ENCODE results near the gene ZFYVE9. TPM values are rescaled to one million over a fixed set of nuclear protein-coding genes. Genes with fewer than 3 reads are reported as not detected.

ZFYVE9 gene
- total RNA-seq, 1 experiment from 2014 or later: 19.6 TPM

DNA sequence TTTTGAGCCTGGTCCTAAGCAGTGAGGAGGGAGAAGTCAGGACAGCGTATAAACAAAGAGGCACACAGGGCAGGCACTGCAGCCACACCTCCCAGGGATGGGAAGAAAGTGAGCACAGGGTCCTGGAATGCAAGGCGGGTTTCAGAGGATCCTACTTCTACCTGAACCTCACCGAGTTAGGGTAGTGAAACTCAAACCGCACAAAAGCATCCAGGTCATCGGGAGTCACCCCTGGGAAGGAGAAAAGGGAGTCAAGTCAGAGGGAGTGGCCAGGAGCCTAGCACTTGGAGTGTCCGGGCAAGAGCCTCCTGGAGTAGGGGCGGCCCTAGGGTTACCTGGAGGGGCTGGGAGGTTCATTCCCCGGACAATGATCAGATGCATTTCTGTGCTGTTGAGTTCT, 213.5 kb downstream of the ZFYVE9 start:
- ATAC-seq: no peak
- Mint-ChIP-seq H3K4me3 (no peak overlapping the region), H3K36me3 (peaks cover 70% of the 10 kb centered on the region), H3K27me3 (ENCODE audit: low read depth) (no peaks in the 10 kb centered on the region), H3K9me3 (no peaks in the 10 kb centered on the region), H3K27ac (no peak overlapping the region), H3K4me1 (peaks cover 11% of the 10 kb centered on the region)
- no peak for DNase-seq (ENCODE audit: low spot score)
- CTCF ChIA-PET: no interaction called here
- TF ChIP-seq FOXK1 (CRISPR knock-in tag; IDR thresholded peaks at IDR 0.05) (no peak), TP53 (CRISPR knock-in tag; IDR thresholded peaks at IDR 0.05) (no peak), ZNF532 (CRISPR knock-in tag; IDR thresholded peaks at IDR 0.05; ENCODE audit: borderline replicate concordance) (no peak), PRDM15 (CRISPR knock-in tag; IDR thresholded peaks at IDR 0.05) (no peak), ZNF396 (CRISPR knock-in tag; IDR thresholded peaks at IDR 0.05; ENCODE audit: borderline replicate concordance) (no peak), ZNF317 (CRISPR knock-in tag; IDR thresholded peaks at IDR 0.05; ENCODE audit: borderline replicate concordance, low read depth) (no peak), CREB1 (CRISPR knock-in tag; IDR thresholded peaks at IDR 0.05) (no peak)
- TF ChIP-seq, protein P1, sequence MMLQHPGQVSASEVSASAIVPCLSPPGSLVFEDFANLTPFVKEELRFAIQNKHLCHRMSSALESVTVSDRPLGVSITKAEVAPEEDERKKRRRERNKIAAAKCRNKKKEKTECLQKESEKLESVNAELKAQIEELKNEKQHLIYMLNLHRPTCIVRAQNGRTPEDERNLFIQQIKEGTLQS (CRISPR knock-in tag; conservative IDR thresholded peaks at IDR 0.05): no peak
- POLR2A ChIA-PET: no interaction called here

DNA sequence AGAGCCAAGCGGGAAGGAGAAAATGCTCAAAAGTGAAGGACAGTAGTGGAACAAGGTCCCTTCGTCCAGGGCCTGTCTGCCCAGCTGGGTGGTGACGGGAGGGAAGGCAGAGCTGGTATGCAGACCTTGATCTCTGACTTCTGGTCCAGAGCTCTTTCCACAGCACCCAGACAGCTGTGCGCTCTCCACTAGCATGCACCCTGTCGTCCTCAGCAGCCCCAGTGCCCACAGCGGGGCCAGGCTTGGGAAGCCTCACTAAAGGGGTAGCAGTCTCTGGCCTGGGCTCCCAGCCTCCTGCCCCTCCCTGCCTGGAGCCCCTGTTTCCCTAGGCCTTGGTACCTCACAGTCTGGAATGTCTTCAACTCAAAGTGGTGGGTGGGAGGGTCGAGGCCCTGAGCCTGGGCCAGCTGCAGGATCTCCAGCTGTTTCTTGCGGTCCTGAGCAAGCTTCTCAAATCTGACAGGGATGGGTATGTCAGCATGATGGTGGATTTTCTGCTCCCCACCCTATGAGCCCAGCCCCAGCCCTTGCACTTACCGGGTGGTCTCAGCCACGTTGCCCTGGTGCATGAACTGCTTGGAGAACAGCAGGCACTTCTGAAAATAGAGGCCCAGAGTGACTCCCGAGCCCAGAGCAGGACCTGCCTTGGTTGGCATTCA, 214.1 kb downstream of the ZFYVE9 start:
- POLR2A ChIA-PET: no interaction called here
- Mint-ChIP-seq H3K27ac (no peak overlapping the region), H3K9me3 (no peaks in the 10 kb centered on the region), H3K4me1 (peaks cover 6% of the 10 kb centered on the region), H3K27me3 (ENCODE audit: low read depth) (no peaks in the 10 kb centered on the region), H3K36me3 (peaks cover 72% of the 10 kb centered on the region), H3K4me3 (no peak overlapping the region)
- TF ChIP-seq CREB1 (CRISPR knock-in tag; IDR thresholded peaks at IDR 0.05) (no peak), ZNF317 (CRISPR knock-in tag; IDR thresholded peaks at IDR 0.05; ENCODE audit: borderline replicate concordance, low read depth) (no peak), TCF7 (CRISPR knock-in tag; IDR thresholded peaks at IDR 0.05; ENCODE audit: low read depth) (no peak), FOXJ3 (CRISPR knock-in tag; IDR thresholded peaks at IDR 0.05; ENCODE audit: borderline replicate concordance) (no peak), STAT6 (CRISPR knock-in tag; conservative IDR thresholded peaks at IDR 0.05; ENCODE audit: low read depth) (no peak)
- TF ChIP-seq, protein P2, sequence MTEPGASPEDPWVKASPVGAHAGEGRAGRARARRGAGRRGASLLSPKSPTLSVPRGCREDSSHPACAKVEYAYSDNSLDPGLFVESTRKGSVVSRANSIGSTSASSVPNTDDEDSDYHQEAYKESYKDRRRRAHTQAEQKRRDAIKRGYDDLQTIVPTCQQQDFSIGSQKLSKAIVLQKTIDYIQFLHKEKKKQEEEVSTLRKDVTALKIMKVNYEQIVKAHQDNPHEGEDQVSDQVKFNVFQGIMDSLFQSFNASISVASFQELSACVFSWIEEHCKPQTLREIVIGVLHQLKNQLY (CRISPR knock-in tag; IDR thresholded peaks at IDR 0.05): no peak
- CTCF ChIA-PET: no interaction called here
- ATAC-seq (no peak), DNase-seq (ENCODE audit: low spot score) (no peak)

Data from WTC11 (cell line).